Measurements from ENCODE around the gene CRB1.

DNA sequence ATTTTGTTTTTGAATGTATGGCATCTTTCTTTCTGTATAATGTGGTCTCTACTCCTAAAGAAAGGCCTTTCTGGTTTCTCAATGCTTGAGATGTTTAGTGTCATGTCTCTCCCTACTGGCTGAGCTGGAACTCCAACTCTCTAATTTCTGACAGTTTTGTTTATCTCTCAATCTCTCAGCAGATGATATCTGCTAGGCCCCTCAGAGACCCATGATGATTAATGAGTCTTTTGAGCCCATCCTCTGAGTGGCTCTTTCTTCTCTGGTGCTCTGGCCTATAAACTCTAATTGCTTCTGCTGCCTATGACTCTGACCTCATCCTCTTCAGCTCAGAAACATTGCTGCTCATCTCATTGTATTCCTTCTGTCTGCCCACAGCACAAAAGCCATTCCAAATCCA is 46.6 kb downstream of the CRB1 start:
- no peak for TF ChIP-seq POLR2A (IDR thresholded peaks at IDR 0.05; ENCODE audit: low read depth, low read length)
- no peak for TF ChIP-seq POLR2AphosphoS5 (IDR thresholded peaks at IDR 0.05; ENCODE audit: low read depth, low read length)
